Hindlimb muscle (tissue), 1 donor: ENCODE results near the gene LILRB5. TPM values are rescaled to one million over a fixed set of nuclear protein-coding genes. Genes with fewer than 3 reads are reported as not detected.
"Not testable (repeated sequence)": the region's sequence is repeated elsewhere in the genome, so short reads cannot be mapped to it uniquely, and the experiment has no call there.

ENCODE experiments used
- DNase-seq: peaks from one replicate; pipeline ENCODE4 v3.0.0-alpha.2; 2013
- polyA plus RNA-seq: library from polyadenylated mRNA; unstranded; fragments of 120-200 nt; gene quantifications from one replicate; pipeline ENCODE4 v1.2.1, GENCODE V29; 2013; ENCODE audit not compliant: insufficient read length

Gene LILRB5
- polyA plus RNA-seq, 1 donor = 7.1 TPM

DNA sequence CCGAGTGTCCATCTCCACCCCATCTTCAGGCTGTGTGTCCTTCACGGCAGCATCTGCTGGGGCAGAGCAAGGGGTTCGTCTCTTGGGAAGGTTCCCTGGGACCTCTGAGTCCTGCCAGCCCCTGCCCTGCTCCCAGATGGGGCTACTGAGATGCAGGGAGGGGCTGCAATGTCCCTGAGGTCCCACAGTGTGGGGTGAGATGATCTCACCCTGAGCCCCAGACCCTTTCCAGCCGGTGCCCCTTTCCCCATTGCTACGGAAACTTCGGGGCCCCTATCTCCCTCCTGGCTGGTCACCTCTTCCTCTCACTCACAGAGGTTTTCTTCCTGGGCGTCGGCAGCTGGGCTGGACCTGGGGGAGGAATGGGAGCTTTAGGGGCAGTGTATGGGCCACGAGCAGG is 18.9 kb upstream of the LILRB5 start:
- no peak for DNase-seq

- not testable (repeated sequence) for DNase-seq
Observed at GRCh38 chr19:54274516-54274915, 17.4 kb upstream of the LILRB5 start.

- no peak for DNase-seq
Observed at GRCh38 chr19:54273821-54274220, 16.7 kb upstream of the LILRB5 start.

DNA sequence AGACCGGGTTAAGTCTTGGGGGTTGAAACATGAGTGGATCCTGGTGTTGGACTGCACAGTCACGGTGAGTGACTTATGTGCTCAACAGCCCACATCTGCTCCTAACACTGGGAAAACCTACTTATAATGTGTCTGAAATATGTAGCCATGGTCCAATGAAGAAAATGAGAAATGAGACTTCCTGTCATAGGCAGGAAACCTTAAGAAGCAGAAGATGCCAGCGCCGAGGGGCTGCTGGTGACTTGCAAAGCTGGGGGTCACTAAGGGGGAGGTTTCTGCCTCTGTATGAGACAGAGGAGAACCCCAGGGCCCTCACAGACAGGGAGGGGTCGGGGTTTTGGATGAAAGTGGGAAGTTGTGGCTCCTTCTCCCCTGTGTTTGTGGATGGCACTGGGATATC is 15.1 kb upstream of the LILRB5 start:
- DNase-seq = not testable (repeated sequence)

GRCh38 chr19:54271587-54271986 is 14.5 kb upstream of the LILRB5 start:
- DNase-seq = not testable (repeated sequence)

DNA sequence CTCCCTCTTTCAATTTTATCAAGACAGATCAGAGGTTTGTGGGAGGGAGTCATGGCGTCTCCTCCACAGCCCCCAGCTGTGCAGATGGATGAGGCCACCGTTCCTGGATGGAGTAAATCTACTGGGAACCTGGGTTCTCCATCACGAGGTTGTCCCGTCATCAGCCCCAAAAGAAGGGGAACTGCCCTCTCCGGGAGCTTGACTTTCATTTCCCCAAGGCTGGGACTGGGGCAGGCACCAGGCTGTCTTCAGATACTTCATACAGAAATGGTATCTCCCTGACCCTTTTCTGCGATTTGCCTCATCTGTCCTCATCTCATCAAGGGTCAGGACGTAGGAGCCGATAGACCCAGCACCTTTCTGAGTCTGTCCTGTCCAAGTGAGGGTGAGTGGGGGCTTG is 14.0 kb upstream of the LILRB5 start:
- DNase-seq = no peak

DNA sequence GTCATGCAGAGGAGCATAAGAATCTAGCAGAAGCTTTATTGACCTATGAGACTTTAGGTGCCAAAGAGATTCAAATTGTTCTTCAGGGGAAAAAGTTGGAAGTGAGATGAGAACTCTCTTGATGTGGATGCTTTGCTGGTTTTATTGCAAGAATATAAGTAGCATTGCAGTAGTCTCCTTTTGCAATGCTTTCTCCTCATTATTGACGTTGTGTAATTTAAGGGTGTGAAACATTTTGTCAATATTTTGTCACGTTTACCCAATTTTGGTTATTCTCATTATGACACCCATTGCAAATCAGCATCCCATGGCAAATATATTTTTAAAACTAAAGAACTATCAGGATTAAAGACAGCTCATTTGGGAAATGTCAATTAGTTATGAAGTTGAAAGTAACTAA is 11.9 kb upstream of the LILRB5 start:
- DNase-seq = no peak

GRCh38 chr19:54266133-54266532 is 9.1 kb upstream of the LILRB5 start:
- DNase-seq = peak; percentile 36

- no peak for DNase-seq
Observed at GRCh38 chr19:54262470-54262869, 5.4 kb upstream of the LILRB5 start.

DNA sequence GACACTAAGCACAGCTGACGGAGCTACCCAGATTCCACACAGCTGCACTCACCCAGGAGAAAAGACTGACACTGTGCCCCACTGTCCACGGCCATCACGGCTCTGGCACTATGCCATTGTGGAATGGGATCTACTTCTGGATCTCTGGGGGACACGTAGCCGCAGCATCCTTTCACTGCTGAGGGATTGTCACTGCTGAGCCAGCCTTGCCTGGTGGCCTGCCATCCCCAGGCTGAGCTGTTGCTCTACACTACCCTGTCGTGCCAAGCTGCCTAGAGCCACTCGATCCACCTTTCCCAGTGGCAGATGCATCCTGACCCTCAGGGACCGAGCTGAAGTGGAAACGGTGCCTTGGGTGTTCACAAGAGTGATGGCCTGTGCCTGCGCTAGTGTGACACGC is 5.0 kb upstream of the LILRB5 start:
- DNase-seq = no peak

- DNase-seq = no peak
Observed at GRCh38 chr19:54256250-54257115, 590 bp downstream of the LILRB5 start.

GRCh38 chr19:54255105-54255775 is 1.8 kb downstream of the LILRB5 start:
- DNase-seq = no peak

DNA sequence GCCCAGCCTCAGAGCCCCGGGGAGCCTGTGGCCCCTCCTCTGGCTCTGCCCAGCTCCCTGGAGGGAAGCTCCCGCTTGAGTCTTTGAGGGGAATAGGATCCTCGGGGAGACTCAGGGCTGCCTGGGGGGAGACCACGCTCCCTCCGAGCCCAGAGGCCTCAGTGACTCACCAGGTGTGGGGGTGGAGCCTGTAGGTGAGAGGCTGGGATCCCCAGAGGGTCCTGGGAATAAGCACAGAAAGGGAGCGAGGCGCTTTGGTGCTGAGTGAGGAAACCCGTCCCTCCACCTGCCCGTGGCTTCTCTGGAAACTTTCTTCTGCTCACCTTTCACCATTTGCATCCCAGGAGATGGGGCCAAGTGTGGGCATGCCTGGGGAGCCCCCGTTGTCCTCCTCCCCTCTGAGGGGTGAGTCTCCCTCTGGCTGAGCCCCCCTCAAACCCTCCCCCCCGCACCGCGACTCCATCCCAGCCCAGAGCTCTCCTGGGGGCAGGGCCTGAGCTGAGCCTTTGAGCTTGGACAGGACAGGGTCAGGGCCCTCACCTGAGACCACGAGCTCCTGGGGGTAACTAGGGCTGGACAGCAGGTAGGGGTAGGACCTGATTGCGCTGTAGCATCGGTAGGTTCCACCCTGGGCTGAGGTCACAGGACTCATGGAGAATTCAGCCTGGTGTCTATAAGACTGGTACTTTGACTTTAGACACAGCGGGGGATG is 2.7 kb downstream of the LILRB5 start:
- no peak for DNase-seq

DNA sequence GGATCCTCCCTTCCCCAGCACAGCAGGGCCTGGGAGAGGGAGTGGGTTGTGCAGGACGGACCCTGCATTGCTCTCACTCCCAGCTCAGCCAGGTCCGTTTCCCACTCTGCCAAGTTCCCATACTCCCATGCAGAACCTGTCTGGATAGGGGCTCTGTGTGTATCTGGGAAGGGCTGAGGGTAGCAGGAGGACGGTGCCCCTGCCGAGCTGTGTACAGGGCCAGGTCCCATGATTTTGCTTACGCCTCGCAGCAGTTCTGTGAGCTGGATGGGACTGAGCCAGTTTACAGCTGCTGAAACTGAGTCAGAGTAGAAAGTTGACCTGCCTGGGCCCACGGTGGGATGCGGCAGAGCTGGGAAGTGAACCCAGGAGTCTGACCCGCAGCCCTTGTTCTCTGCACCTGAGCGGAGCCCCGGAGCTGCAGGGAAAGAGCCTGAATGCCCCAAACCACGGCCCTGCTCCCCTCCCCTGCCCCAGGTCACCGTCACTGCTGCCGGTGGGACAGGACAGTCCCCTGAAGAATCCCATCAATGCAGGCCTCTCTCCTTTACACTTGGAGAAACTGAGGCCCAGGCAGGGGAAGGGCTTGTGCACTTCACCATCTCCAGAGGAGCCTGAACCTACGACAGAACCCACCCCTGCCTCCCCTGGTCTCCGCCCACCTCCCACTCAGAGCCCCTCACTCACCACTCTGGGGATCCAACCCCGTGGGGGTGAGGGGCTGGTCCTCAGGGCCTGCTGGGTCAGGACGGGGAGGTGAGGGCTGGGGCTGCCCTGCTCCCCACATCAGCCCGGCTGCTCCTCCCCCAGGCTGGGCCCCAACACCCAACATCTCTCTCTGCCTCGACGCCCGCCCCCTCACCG is 3.5 kb downstream of the LILRB5 start:
- DNase-seq = no peak

- DNase-seq = no peak
Observed at GRCh38 chr19:54252845-54253244, 4.2 kb downstream of the LILRB5 start.

- no peak for DNase-seq
Observed at GRCh38 chr19:54252243-54252642, 4.8 kb downstream of the LILRB5 start.

DNA sequence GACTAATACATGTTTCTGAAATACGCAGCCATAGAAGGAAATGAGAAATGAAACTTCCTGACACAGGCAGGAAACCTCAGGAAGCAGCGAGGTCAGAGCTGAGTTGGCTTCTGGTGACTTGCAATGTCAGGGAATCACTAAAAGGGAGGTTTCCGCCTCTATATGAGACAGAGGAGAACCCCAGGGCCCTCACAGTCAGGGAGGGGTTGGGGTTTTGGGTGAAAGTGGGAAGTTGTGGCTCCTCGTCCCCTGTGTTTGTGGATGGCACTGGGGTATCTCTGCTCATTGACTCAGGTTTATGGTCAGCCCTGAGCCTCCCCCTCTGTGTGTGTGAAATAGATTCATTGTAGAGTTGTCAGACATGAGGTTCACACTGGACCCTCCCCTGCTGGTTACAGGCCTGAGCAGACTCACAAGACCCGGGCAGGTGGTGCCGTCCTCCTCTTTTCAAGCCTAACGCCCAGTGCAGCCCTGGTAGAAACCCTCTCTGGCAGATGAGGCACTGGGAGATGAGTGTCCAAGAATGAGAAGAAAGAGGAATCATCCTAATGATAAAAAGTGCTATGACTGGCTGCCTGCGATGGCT is 9.0 kb downstream of the LILRB5 start:
- peak; percentile 23 for DNase-seq

- no peak for DNase-seq
Observed at GRCh38 chr19:54247106-54247930, 9.8 kb downstream of the LILRB5 start.

DNA sequence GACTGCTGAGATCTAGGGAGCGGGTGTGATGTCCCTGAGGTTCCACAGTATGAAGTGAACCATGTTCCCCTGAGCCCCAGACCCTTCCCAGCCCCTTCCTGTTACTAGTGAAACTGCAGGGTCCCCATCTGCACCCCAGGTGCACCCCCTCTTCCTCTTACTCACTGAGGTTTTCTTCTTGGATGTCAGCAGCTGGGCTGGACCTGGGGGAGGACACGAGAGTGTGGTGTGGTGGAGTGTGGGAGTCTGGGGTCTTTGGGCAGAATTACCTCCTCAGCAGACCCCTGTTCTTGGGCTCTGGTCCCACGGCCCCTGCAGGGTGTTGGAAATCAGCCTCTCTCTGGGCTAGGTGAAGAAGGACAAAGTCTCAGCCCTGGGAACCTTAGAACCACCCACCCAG is 11.1 kb downstream of the LILRB5 start:
- no peak for DNase-seq

DNA sequence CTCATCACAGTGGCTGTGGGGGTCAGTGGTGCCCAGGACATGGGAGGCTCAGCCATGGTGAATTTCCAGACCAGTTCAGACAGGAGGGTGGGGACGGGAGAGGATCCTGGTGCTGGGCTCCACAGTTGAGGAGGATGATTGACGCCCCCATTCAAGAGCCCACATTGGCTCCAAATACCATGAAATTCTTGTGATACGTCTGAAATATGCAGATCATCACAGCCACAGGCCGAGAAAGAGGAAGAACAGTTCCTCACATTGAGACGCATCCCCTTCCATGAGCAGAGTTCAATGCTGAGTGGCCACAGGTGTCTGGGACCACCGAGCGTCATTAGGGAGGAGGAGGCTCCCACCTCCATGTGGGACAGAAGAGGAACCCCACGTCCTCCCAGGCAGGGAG is 13.3 kb downstream of the LILRB5 start:
- DNase-seq = not testable (repeated sequence)

- DNase-seq = not testable (repeated sequence)
Observed at GRCh38 chr19:54242646-54243045, 14.4 kb downstream of the LILRB5 start, which contains the start of gene LILRA6. LILRA6 (minus strand) TSS chr19:54242790.
